ENCODE results near the gene G6PC3. TPM values are rescaled to one million over a fixed set of nuclear protein-coding genes. Genes with fewer than 3 reads are reported as not detected.

The G6PC3 gene
- total RNA-seq, 1 experiment from 2014 or later = 89.4 TPM

GRCh38 chr17:44076716-44077594 is 6.4 kb downstream of the G6PC3 start:
- H3K27me3 Mint-ChIP-seq (ENCODE audit: insufficient read depth, unreplicated experiment) = no peaks in the 10 kb centered on the region
- ChIA-PET CTCF (interaction anchor here (1.1 kb wide), 1 partner anchor 92 kb away, joined by 3 read pairs; no protein-coding TSS in a partner anchor), POLR2A (no interaction called here)
- no peak for DNase-seq (ENCODE audit: unreplicated experiment)
- BruUV-seq (replicated peaks) = no TSS peak
- no peak overlapping the region for H3K27ac Mint-ChIP-seq (ENCODE audit: low read depth, unreplicated experiment)
- no peaks in the 10 kb centered on the region for H3K9me3 Mint-ChIP-seq (ENCODE audit: unreplicated experiment)
- intact Hi-C loops (cut with micrococcal nuclease) = no loop called here
- peaks cover 53% of the 10 kb centered on the region for H3K36me3 Mint-ChIP-seq (ENCODE audit: insufficient read depth, unreplicated experiment)
- no peak overlapping the region for H3K4me3 Mint-ChIP-seq (ENCODE audit: unreplicated experiment)
- TF ChIP-seq, protein P1, sequence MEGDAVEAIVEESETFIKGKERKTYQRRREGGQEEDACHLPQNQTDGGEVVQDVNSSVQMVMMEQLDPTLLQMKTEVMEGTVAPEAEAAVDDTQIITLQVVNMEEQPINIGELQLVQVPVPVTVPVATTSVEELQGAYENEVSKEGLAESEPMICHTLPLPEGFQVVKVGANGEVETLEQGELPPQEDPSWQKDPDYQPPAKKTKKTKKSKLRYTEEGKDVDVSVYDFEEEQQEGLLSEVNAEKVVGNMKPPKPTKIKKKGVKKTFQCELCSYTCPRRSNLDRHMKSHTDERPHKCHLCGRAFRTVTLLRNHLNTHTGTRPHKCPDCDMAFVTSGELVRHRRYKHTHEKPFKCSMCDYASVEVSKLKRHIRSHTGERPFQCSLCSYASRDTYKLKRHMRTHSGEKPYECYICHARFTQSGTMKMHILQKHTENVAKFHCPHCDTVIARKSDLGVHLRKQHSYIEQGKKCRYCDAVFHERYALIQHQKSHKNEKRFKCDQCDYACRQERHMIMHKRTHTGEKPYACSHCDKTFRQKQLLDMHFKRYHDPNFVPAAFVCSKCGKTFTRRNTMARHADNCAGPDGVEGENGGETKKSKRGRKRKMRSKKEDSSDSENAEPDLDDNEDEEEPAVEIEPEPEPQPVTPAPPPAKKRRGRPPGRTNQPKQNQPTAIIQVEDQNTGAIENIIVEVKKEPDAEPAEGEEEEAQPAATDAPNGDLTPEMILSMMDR (IDR thresholded peaks at IDR 0.05; ENCODE audit: unreplicated experiment) = no peak
- peaks cover 4% of the 10 kb centered on the region for H3K4me1 Mint-ChIP-seq (ENCODE audit: insufficient read depth, unreplicated experiment)

GRCh38 chr17:44077595-44077909 is 7.0 kb downstream of the G6PC3 start:
- no peak for DNase-seq (ENCODE audit: unreplicated experiment)
- H3K4me1 Mint-ChIP-seq (ENCODE audit: insufficient read depth, unreplicated experiment) = peaks cover 5% of the 10 kb centered on the region
- H3K27ac Mint-ChIP-seq (ENCODE audit: low read depth, unreplicated experiment) = no peak overlapping the region
- H3K36me3 Mint-ChIP-seq (ENCODE audit: insufficient read depth, unreplicated experiment) = peaks cover 55% of the 10 kb centered on the region
- POLR2A ChIA-PET = no interaction called here
- BruUV-seq (replicated peaks) = no TSS peak
- intact Hi-C loops (cut with micrococcal nuclease) = no loop called here
- TF ChIP-seq, protein P1 (IDR thresholded peaks at IDR 0.05; ENCODE audit: unreplicated experiment) = no peak
- no peaks in the 10 kb centered on the region for H3K27me3 Mint-ChIP-seq (ENCODE audit: insufficient read depth, unreplicated experiment)
- no peaks in the 10 kb centered on the region for H3K9me3 Mint-ChIP-seq (ENCODE audit: unreplicated experiment)
- CTCF ChIA-PET = interaction anchor here (1.1 kb wide), 1 partner anchor 91 kb away, joined by 3 read pairs; no protein-coding TSS in a partner anchor
- no peak overlapping the region for H3K4me3 Mint-ChIP-seq (ENCODE audit: unreplicated experiment)

DNA sequence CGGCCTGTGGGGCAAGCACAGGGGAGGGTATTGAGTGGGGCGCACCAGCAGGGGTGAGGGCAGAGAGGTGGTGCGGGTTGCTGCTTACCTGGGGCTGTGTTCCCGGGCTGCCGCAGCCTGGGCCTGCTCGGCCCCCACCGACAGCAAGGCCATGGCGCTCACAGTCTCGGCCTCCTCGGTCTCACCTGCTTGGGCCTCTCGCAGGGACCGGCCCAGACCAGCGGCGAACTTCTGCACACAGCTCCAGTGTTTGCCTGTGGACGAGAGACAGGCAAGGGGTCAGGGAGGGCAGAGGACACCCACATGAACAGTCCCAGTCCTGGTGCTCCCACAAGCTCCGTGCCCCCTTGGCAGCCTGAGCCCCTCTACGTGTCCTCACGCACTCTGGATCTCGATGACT is 7.9 kb downstream of the G6PC3 start:
- TF ChIP-seq, protein P1 (IDR thresholded peaks at IDR 0.05; ENCODE audit: unreplicated experiment) = no peak
- H3K27me3 Mint-ChIP-seq (ENCODE audit: insufficient read depth, unreplicated experiment) = no peaks in the 10 kb centered on the region
- no TSS peak for BruUV-seq (replicated peaks)
- H3K4me3 Mint-ChIP-seq (ENCODE audit: unreplicated experiment) = no peak overlapping the region
- H3K36me3 Mint-ChIP-seq (ENCODE audit: insufficient read depth, unreplicated experiment) = peaks cover 51% of the 10 kb centered on the region
- H3K9me3 Mint-ChIP-seq (ENCODE audit: unreplicated experiment) = no peaks in the 10 kb centered on the region
- no peak overlapping the region for H3K27ac Mint-ChIP-seq (ENCODE audit: low read depth, unreplicated experiment)
- POLR2A ChIA-PET = interaction anchor here (1.0 kb wide), 2 partner anchors 8 kb away, joined by 3 read pairs; no protein-coding TSS in a partner anchor
- CTCF ChIA-PET = interaction anchor here (0.5 kb wide), 1 partner anchor 9 kb away, joined by 3 read pairs; no protein-coding TSS in a partner anchor
- DNase-seq (ENCODE audit: unreplicated experiment) = no peak
- intact Hi-C loops (cut with micrococcal nuclease) = no loop called here
- peaks cover 8% of the 10 kb centered on the region for H3K4me1 Mint-ChIP-seq (ENCODE audit: insufficient read depth, unreplicated experiment)

GRCh38 chr17:44079877-44080821 is 9.6 kb downstream of the G6PC3 start:
- ChIA-PET POLR2A (no interaction called here), CTCF (no interaction called here)
- no peak overlapping the region for H3K4me3 Mint-ChIP-seq (ENCODE audit: unreplicated experiment)
- no TSS peak for BruUV-seq (replicated peaks)
- DNase-seq (ENCODE audit: unreplicated experiment) = no peak
- no peaks in the 10 kb centered on the region for H3K27me3 Mint-ChIP-seq (ENCODE audit: insufficient read depth, unreplicated experiment)
- no peak overlapping the region for H3K27ac Mint-ChIP-seq (ENCODE audit: low read depth, unreplicated experiment)
- H3K4me1 Mint-ChIP-seq (ENCODE audit: insufficient read depth, unreplicated experiment) = peaks cover 8% of the 10 kb centered on the region
- intact Hi-C loops (cut with micrococcal nuclease) = no loop called here
- TF ChIP-seq, protein P1 (IDR thresholded peaks at IDR 0.05; ENCODE audit: unreplicated experiment) = no peak
- H3K36me3 Mint-ChIP-seq (ENCODE audit: insufficient read depth, unreplicated experiment) = peaks cover 51% of the 10 kb centered on the region
- no peaks in the 10 kb centered on the region for H3K9me3 Mint-ChIP-seq (ENCODE audit: unreplicated experiment)
